ENCODE data around the gene IL10RB.

DNA sequence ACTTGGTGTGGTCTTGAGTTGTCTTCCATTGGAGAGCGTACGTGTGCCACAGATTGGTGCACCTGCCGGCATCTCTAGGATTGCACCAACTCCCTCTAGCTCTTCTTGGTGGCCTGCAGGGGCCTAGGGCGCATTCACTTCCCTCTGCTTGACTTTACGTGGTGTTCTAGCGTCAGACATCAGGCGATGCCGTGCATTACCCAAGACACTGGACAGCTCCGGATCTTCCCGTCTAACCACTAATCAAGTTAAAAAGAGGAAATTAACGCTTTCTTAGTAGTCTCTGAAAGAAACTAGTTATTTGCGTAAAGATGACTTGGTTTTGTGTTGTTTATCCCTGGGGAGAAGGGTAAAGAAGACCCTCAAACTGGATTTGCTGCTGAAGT lies 510 bp upstream of the IL10RB start:
- TF ChIP-seq POLR2AphosphoS5 (IDR thresholded peaks at IDR 0.05; ENCODE audit: low read depth, low read length) (peak; percentile 10; the same call in 1 of the 2 replicates), POLR2A (IDR thresholded peaks at IDR 0.05; ENCODE audit: low read depth, low read length) (no peak), TAF1 (IDR thresholded peaks at IDR 0.05; ENCODE audit: low read depth, low read length) (no peak)
